ENCODE measurements around the gene RPL12.

DNA sequence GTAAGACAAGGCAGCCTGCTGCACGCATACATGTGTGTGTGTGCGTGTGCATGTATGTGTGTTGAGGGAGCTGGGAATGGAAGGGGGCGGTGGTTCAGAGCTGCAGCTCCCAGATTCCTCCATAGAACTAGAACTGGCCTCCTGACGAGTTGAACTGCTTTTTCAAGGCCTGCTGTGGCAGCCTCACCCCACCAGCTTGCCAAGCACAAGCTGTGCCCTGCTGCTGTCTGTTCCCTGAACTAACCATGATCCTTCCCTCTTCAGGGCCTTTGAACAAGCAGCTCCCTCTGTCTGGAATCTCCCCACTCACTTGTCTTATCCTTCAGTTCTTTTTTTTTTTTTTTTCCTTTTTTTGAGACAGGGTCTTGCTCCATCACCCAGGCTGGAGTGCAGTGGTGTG lies 22.7 kb upstream of the RPL12 start:
- TF ChIP-seq CTCF (conservative IDR thresholded peaks at IDR 0.05 in 1 of 2, IDR thresholded peaks at IDR 0.05 in 1 of 2; ENCODE audit: low read depth in 1 of 2, low read length in 2 of 2) = no peak
- no peak for TF ChIP-seq EZH2 (IDR thresholded peaks at IDR 0.05; ENCODE audit: low read length, missing control alignments)
